Loucy (cell line): Measurements from ENCODE around the gene NXN.

Experiments
- H2AFZ ChIP-seq: fragments of 200-600 bp; sonication (generic); 2 replicates; pipeline ENCODE4 v1.6.0; 2016; ENCODE audit warnings: antibody characterized with exemption, mild to moderate bottlenecking, low read length, moderate library complexity
- H3F3A ChIP-seq: fragments of 200-600 bp; 2 replicates; pipeline ENCODE4 v1.6.0; 2016; ENCODE audit warnings: antibody characterized with exemption, low read depth, mild to moderate bottlenecking
- H3K27me3 ChIP-seq: fragments of 200-600 bp; sonication (generic); 2 replicates; pipeline ENCODE4 v1.6.1; 2014; ENCODE audit warnings: low read length, mild to moderate bottlenecking; ENCODE audit not compliant: insufficient read depth, poor library complexity, severe bottlenecking
- H3K36me3 ChIP-seq: fragments of 200-600 bp; sonication (generic); 2 replicates; pipeline ENCODE4 v1.6.1; 2016; ENCODE audit warnings: low read length; ENCODE audit not compliant: insufficient read depth
- H3K4me1 ChIP-seq: fragments of 200-600 bp; sonication (generic); 2 replicates; pipeline ENCODE4 v1.5.1; 2014; ENCODE audit warnings: low read length, mild to moderate bottlenecking; ENCODE audit not compliant: insufficient read depth, poor library complexity, severe bottlenecking
- H3K4me2 ChIP-seq: fragments of 200-600 bp; sonication (generic); 2 replicates; pipeline ENCODE4 v1.6.0; 2014; ENCODE audit warnings: antibody characterized with exemption, low read length, low read depth, mild to moderate bottlenecking; ENCODE audit not compliant: poor library complexity, severe bottlenecking
- H3K4me3 ChIP-seq: fragments of 200-600 bp; sonication (generic); 2 replicates; pipeline ENCODE4 v1.5.1; 2014; ENCODE audit warnings: low read length, mild to moderate bottlenecking, mixed read lengths; ENCODE audit not compliant: poor library complexity, severe bottlenecking
- H3K79me2 ChIP-seq: fragments of 200-600 bp; sonication (generic); 2 replicates; pipeline ENCODE4 v1.6.1; 2014; ENCODE audit warnings: low read length; ENCODE audit not compliant: insufficient read depth
- H3K9ac ChIP-seq: fragments of 200-600 bp; sonication (generic); 2 replicates; pipeline ENCODE4 v1.6.0; 2014; ENCODE audit warnings: mild to moderate bottlenecking, low read depth, low read length, moderate library complexity; ENCODE audit not compliant: poor library complexity, severe bottlenecking
- H3K9me2 ChIP-seq: fragments of 200-600 bp; sonication (generic); replicated peaks from 2 replicates; pipeline ENCODE4 v1.6.1; 2016; ENCODE audit warnings: low read depth, low read length, mixed read lengths
- H3K9me3 ChIP-seq: fragments of 200-600 bp; sonication (generic); 2 replicates; pipeline ENCODE4 v1.6.1; 2014; ENCODE audit warnings: mild to moderate bottlenecking, antibody characterized with exemption, low read length, low read depth; ENCODE audit not compliant: insufficient read depth
- H4K20me1 ChIP-seq: fragments of 200-600 bp; sonication (generic); 2 replicates; pipeline ENCODE4 v1.6.0; 2014; ENCODE audit warnings: antibody characterized with exemption, low read length, mild to moderate bottlenecking; ENCODE audit not compliant: insufficient read depth, poor library complexity, severe bottlenecking
- CTCF ChIP-seq: fragments of 200-600 bp; sonication (generic); conservative IDR thresholded peaks from 2 replicates; pipeline ENCODE4 v1.5.1; 2014; ENCODE audit warnings: mild to moderate bottlenecking, antibody characterized with exemption, low read length
- EZH2phosphoT487 ChIP-seq: fragments of 200-600 bp; IDR thresholded peaks from 2 replicates; pipeline ENCODE4 v1.6.1; 2018; ENCODE audit warnings: antibody characterized with exemption, mild to moderate bottlenecking, moderate library complexity, borderline replicate concordance

NXN gene

GRCh38 chr17:1002412-1002753, 22.8 kb upstream of the NXN start:
- H3K9ac ChIP-seq: no peak overlapping the region
- H3K36me3 ChIP-seq: peaks cover 20% of the 10 kb centered on the region; the same call in 1 of the 2 replicates
- no peak for TF ChIP-seq EZH2phosphoT487

GRCh38 chr17:1001640-1002411, 22.2 kb upstream of the NXN start:
- no peak for TF ChIP-seq EZH2phosphoT487
- TF ChIP-seq CTCF: no peak
- Histone ChIP-seq H3K4me3 (no peak overlapping the region), H3K4me1 (peaks cover 17% of the 10 kb centered on the region), H3K9me3 (no peaks in the 10 kb centered on the region), H3K9me2 (no peaks in the 10 kb centered on the region), H3K79me2 (peaks cover 13% of the 10 kb centered on the region), H3K4me2 (no peak overlapping the region), H3K9ac (no peak overlapping the region), H4K20me1 (peaks cover 3% of the 10 kb centered on the region), H3K36me3 (peaks cover 17% of the 10 kb centered on the region; the same call in 1 of the 2 replicates), H3K27me3 (no peaks in the 10 kb centered on the region), H2AFZ (no peak overlapping the region), H3F3A (no peaks in the 10 kb centered on the region)

More at GRCh38 chr17:1002412-1002753, 22.8 kb upstream of the NXN start:
- H3K4me2 ChIP-seq: no peak overlapping the region
- peaks cover 3% of the 10 kb centered on the region for H4K20me1 ChIP-seq
- H3K27me3 ChIP-seq: no peaks in the 10 kb centered on the region
- peaks cover 17% of the 10 kb centered on the region for H3K4me1 ChIP-seq
- H3K9me2 ChIP-seq: no peaks in the 10 kb centered on the region
- peaks cover 10% of the 10 kb centered on the region for H3K79me2 ChIP-seq
- H3K9me3 ChIP-seq: no peaks in the 10 kb centered on the region
- no peaks in the 10 kb centered on the region for H3F3A ChIP-seq
- H2AFZ ChIP-seq: no peak overlapping the region
- no peak overlapping the region for H3K4me3 ChIP-seq

- no peak for TF ChIP-seq EZH2phosphoT487
- no peak for TF ChIP-seq CTCF
- H3F3A ChIP-seq: no peaks in the 10 kb centered on the region
- H3K36me3 ChIP-seq: peaks cover 17% of the 10 kb centered on the region; the same call in 1 of the 2 replicates
- H3K79me2 ChIP-seq: peaks cover 13% of the 10 kb centered on the region
- no peaks in the 10 kb centered on the region for H3K27me3 ChIP-seq
- H3K4me2 ChIP-seq: no peak overlapping the region
- H3K4me1 ChIP-seq: peaks cover 17% of the 10 kb centered on the region
- H3K4me3 ChIP-seq: no peak overlapping the region
- H3K9me3 ChIP-seq: no peaks in the 10 kb centered on the region
- H3K9ac ChIP-seq: no peak overlapping the region
- no peaks in the 10 kb centered on the region for H3K9me2 ChIP-seq
- H4K20me1 ChIP-seq: peaks cover 3% of the 10 kb centered on the region
- H2AFZ ChIP-seq: no peak overlapping the region
These were observed 21.3 kb upstream of the NXN start for GRCh38 chr17:1000597-1001461.
